ENCODE results near the gene LTBR. TPM values are rescaled to one million over a fixed set of nuclear protein-coding genes. Genes with fewer than 3 reads are reported as not detected.
"Not testable (repeated sequence)": the region's sequence is repeated elsewhere in the genome, so short reads cannot be mapped to it uniquely, and the experiment has no call there.

LTBR gene
- total RNA-seq, 1 experiment from 2014 or later, result 61.5 TPM

GRCh38 chr12:6343518-6343917, 40.4 kb upstream of the LTBR start:
- DNase-seq, result no peak
- no peak overlapping the region for H3K4me3 ChIP-seq
- no peaks in the 10 kb centered on the region for H3K9me3 ChIP-seq
- peaks cover 33% of the 10 kb centered on the region for H3K36me3 ChIP-seq
- H3K27me3 ChIP-seq, result no peaks in the 10 kb centered on the region

GRCh38 chr12:6344101-6344660, 39.8 kb upstream of the LTBR start:
- H3K9me3 ChIP-seq, H3K27me3 ChIP-seq, H3K4me3 ChIP-seq, DNase-seq: not testable (repeated sequence)
- peaks cover 27% of the 10 kb centered on the region for H3K36me3 ChIP-seq

GRCh38 chr12:6345319-6346091, 38.5 kb upstream of the LTBR start:
- Histone ChIP-seq H3K4me3 (no peak overlapping the region), H3K9me3 (no peaks in the 10 kb centered on the region), H3K27me3 (no peaks in the 10 kb centered on the region), H3K36me3 (peaks cover 13% of the 10 kb centered on the region)
- peak; percentile 87 for DNase-seq

GRCh38 chr12:6346235-6346832, 37.6 kb upstream of the LTBR start:
- no peak for DNase-seq
- no peaks in the 10 kb centered on the region for H3K27me3 ChIP-seq
- H3K36me3 ChIP-seq, result peaks cover 5% of the 10 kb centered on the region; the same call in 1 of the 2 replicates
- no peaks in the 10 kb centered on the region for H3K9me3 ChIP-seq
- H3K4me3 ChIP-seq, result no peak overlapping the region

DNA sequence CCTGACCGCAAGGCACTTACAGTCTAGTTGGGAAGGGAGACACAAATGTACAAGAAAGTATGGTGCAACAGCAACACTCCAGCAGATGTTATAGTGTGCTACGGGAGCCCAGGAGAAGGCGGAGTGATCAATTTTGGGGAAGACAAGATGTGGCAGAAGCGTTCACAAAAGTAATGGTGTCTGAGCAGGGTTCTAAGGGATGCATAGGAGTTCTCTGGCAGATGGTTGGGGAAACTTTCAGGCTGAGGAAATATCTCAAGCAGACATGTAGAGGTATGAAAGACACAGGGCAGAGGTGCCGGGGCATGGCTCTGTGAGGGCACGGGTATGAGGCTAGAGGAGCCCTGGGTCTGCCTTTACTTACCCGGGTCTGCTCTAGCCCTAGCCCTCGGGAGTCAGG, 37.0 kb upstream of the LTBR start:
- H3K9me3 ChIP-seq, result no peaks in the 10 kb centered on the region
- DNase-seq, result no peak
- no peaks in the 10 kb centered on the region for H3K27me3 ChIP-seq
- no peak overlapping the region for H3K4me3 ChIP-seq
- H3K36me3 ChIP-seq, result no peaks in the 10 kb centered on the region

GRCh38 chr12:6347367-6348338, 36.3 kb upstream of the LTBR start:
- Histone ChIP-seq H3K36me3 (no peaks in the 10 kb centered on the region), H3K27me3 (no peaks in the 10 kb centered on the region), H3K9me3 (no peaks in the 10 kb centered on the region), H3K4me3 (no peak overlapping the region)
- no peak for DNase-seq

- Histone ChIP-seq H3K4me3 (no peak overlapping the region), H3K27me3 (no peaks in the 10 kb centered on the region), H3K36me3 (no peaks in the 10 kb centered on the region), H3K9me3 (no peaks in the 10 kb centered on the region)
- DNase-seq, result no peak
Measured at GRCh38 chr12:6351622-6352021, 32.3 kb upstream of the LTBR start.

DNA sequence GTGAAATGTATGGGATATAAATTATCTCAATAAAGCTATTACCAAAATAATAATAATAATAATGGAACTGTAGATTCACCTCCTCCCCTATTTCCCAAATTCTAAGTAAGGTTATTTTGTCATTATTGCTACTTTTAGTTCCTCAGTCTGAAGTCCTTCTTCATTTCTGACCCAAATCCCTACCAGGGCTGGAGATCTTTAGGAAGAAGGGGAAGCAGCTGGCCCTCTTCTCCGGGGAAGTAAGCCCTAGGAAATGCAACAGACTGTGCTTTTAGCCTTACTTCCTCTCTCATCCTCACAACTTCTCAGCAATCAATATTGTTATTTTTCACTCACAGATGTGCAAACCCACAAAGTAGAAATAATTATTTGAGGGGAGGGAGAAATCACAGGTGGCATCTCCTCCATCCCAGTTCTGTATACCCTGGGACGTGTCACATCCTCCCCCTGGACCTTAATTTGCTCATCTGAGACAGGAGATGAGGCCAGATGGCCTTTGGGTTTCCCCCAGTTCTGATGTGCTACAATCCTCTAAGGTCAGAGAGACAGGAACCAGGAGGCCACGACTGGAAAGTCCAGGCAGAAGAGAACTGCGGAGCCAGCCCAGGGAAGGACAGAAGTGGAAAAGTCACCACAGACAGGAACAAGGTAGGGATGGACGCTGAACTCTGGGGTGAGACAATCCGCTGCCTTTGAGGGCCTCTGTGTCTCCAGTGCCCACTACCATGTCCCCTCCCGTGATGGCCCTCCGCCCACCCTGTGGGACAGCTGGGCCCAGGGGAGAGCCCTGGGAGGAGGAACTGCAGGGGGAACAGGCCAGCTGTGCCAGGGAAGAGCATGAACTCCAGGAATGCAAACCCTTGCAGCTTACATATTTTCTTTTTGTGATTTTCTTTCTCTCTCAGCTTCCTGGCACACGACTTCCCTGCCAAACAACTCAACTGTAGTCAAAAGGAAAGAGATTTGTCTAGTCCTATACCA, 31.5 kb upstream of the LTBR start:
- no peaks in the 10 kb centered on the region for H3K9me3 ChIP-seq
- no peak overlapping the region for H3K4me3 ChIP-seq
- H3K36me3 ChIP-seq, result no peaks in the 10 kb centered on the region
- H3K27me3 ChIP-seq, result no peaks in the 10 kb centered on the region
- DNase-seq, result no peak

GRCh38 chr12:6354495-6355393, 29.2 kb upstream of the LTBR start:
- H3K4me3 ChIP-seq, result no peak overlapping the region
- H3K9me3 ChIP-seq, result no peaks in the 10 kb centered on the region
- H3K36me3 ChIP-seq, result no peaks in the 10 kb centered on the region
- DNase-seq, result no peak
- H3K27me3 ChIP-seq, result no peaks in the 10 kb centered on the region

GRCh38 chr12:6355491-6356373, 28.2 kb upstream of the LTBR start:
- Histone ChIP-seq H3K36me3 (no peaks in the 10 kb centered on the region), H3K27me3 (no peaks in the 10 kb centered on the region), H3K4me3 (no peak overlapping the region), H3K9me3 (no peaks in the 10 kb centered on the region)
- no peak for DNase-seq

GRCh38 chr12:6356374-6356820, 27.6 kb upstream of the LTBR start:
- Histone ChIP-seq H3K36me3 (no peaks in the 10 kb centered on the region), H3K27me3 (no peaks in the 10 kb centered on the region), H3K9me3 (no peaks in the 10 kb centered on the region), H3K4me3 (no peak overlapping the region)
- DNase-seq, result no peak

DNA sequence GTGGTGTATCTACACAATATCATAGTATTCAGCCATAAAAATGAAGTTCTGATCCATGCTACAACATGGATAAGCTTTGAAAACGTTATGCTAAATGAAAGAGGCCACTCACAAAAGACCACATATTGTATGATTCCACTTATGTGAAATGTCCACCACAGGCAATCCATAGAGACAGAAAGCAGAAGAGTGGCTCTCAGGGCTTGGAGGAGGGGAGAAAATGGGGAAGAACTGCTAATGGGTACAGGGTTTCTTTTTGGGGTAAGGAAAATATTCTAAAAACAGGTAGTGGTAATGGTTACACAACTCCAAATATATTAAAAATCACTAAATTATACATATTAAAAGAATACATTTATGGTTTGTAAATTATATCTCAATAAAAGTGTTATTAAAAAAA, 25.1 kb upstream of the LTBR start:
- H3K27me3 ChIP-seq, result no peaks in the 10 kb centered on the region
- no peaks in the 10 kb centered on the region for H3K9me3 ChIP-seq
- H3K36me3 ChIP-seq, result no peaks in the 10 kb centered on the region
- H3K4me3 ChIP-seq, result no peak overlapping the region
- DNase-seq, result no peak

DNA sequence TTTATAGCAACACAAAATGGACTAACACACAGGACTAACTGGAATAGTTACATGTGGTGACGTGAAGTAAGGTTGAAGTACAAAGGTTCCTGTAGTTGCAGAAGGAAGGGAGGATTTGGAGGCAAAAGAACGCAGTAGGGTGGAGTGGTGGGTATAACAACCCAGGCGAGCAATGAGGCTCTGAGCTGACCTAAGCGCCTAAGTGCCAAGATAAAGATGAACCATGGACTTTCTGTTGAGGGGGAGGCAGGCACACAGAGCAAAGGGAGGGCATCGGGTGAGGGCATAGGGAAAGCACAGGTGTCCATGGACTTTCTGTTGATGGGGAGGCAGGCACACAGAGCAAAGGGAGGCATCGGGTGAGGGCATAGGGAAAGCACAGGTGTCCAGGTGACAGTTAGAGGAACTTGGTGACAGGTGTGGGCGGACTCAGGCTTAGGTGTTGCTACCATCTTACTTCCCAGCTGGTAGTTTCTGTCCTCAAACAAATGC, 23.8 kb upstream of the LTBR start:
- no peak for DNase-seq
- no peak overlapping the region for H3K4me3 ChIP-seq
- H3K27me3 ChIP-seq, result no peaks in the 10 kb centered on the region

More for the DNA sequence above, 23.8 kb upstream of the LTBR start:
- no peaks in the 10 kb centered on the region for H3K9me3 ChIP-seq
- no peaks in the 10 kb centered on the region for H3K36me3 ChIP-seq

All from MG63 (cell line).